ENCODE data around the gene BCOR. TPM values are rescaled to one million over a fixed set of nuclear protein-coding genes. Genes with fewer than 3 reads are reported as not detected.
A peak's percentile ranks its signal among the peaks of the same experiment; 100 is the strongest.

The BCOR gene
- total and polyA plus RNA-seq, 2 of the 4 experiments (the other 2 are of a cell fraction), result 7.5 to 9.0 TPM

DNA sequence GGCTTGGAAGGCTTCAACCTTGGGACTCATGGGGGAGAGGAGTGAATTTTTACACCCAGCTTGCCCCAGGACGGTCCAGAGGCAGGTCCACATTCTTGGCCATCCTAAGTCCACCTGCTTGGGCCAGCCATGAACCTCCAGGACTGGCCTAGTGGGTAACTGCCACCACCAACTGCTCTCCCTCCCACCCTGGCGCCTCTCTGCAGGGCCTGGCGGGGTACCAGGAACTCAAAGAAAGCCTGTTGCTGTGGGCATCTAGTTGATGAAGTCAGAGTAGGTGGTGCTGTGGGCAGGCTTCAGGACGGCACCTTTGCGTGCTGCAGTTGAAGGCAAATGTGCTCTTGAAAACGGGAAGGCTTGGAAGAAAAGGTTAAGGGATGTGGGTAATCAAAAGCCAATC lies 12.0 kb downstream of the BCOR start:
- H3K56ac ChIP-seq (ENCODE audit: extremely low read depth, insufficient read depth, low read length), result no peak overlapping the region
- peak overlapping the region; percentile 41 for H2BK120ac ChIP-seq (ENCODE audit: low read depth, low read length)
- no peak for TF ChIP-seq MXI1 (IDR thresholded peaks at IDR 0.05; ENCODE audit: borderline replicate concordance, low read depth, low read length)
- TF ChIP-seq RFX5 (IDR thresholded peaks at IDR 0.05; ENCODE audit: low read depth, low read length), result no peak
- TF ChIP-seq RCOR1 (IDR thresholded peaks at IDR 0.05; ENCODE audit: insufficient replicate concordance, low read length), result no peak
- H3K4me1 ChIP-seq (ENCODE audit: control insufficient read depth, insufficient read depth, low read length), result peaks cover 26% of the 10 kb centered on the region
- no peak overlapping the region for H2AK5ac ChIP-seq (ENCODE audit: low read depth, low read length)
- 0 out of 2 replicates have a peak, but pooled peaks cover 9% of the 10 kb centered on the region for H3K9me1 ChIP-seq (ENCODE audit: insufficient read depth, low read length)
- peak overlapping the region; percentile 52; the same call in 1 of the 3 replicates for H2BK15ac ChIP-seq (ENCODE audit: low read depth, low read length)
- H2AFZ ChIP-seq (replicated peaks; ENCODE audit: low read length, poor library complexity), result no peak overlapping the region
- H3K14ac ChIP-seq (replicated peaks; ENCODE audit: low read depth, low read length), result no peak overlapping the region
- 20% methylated on average over 1 of the region's 6 CpGs; no CpG with 5 or more reads in 1 of the 2 experiments for WGBS, 2 experiments (ENCODE audit: extremely low coverage in 2 of 2, insufficient read length in 1 of 2)
- BruUV-seq (replicated peaks), result no TSS peak
- ChIA-PET POLR2A (ENCODE audit: unreplicated experiment) (no interaction called here), CTCF (interaction anchor here (1.0 kb wide), 1 partner anchor 271 kb away, joined by 5 read pairs; no protein-coding TSS in a partner anchor)
- no peak for ATAC-seq (ENCODE audit: low read depth)
- peak overlapping the region; percentile 3 for H3K4me2 ChIP-seq (ENCODE audit: low read depth, low read length)
- H2AK9ac ChIP-seq (replicated peaks; ENCODE audit: low read depth, low read length, poor library complexity), result peak overlapping the region; percentile 31
- H3K23ac ChIP-seq (ENCODE audit: low read depth, low read length), result 0 out of 2 replicates have a peak overlapping the region, but pooled peaks have one; percentile 29
- peaks cover 44% of the 10 kb centered on the region for H4K20me1 ChIP-seq (ENCODE audit: insufficient read depth, low read length)
- intact Hi-C loops (cut with micrococcal nuclease), result loop anchor here (5.0 kb wide), 4 partner anchors 73 to 1283 kb away; partner anchors contain the start of gene MID1IP1
- H3K36me3 ChIP-seq (ENCODE audit: control insufficient read depth, insufficient read depth, low read length), result no peaks in the 10 kb centered on the region
- DNase-seq, result no peak
- no peaks in the 10 kb centered on the region for H3K27me3 ChIP-seq (ENCODE audit: control insufficient read depth, insufficient read depth, low read length)
- peak overlapping the region; percentile 63 for H4K91ac ChIP-seq (ENCODE audit: insufficient read depth, low read depth, low read length)
- H3K4me3 ChIP-seq (ENCODE audit: insufficient read depth, low read depth, low read length), result no peak overlapping the region
- in situ Hi-C loops (cut with MboI; ENCODE audit: low sequenced_read_pairs), result loop anchor here (10.0 kb wide), 2 partner anchors 271 to 351 kb away; no protein-coding TSS in a partner anchor
- H3K9ac ChIP-seq (ENCODE audit: low read depth, low read length), result no peak overlapping the region
- no peak overlapping the region; the same call in 1 of the 2 replicates for H2BK20ac ChIP-seq (ENCODE audit: low read depth, low read length)
- H3K9me3 ChIP-seq (ENCODE audit: control insufficient read depth, insufficient read depth, low read length), result no peaks in the 10 kb centered on the region
- no peak overlapping the region for H4K5ac ChIP-seq (ENCODE audit: low read depth, low read length)
- dilution Hi-C loops (cut with HindIII; ENCODE audit: low sequenced_read_pairs, unreplicated experiment), result no loop called here
- H3K18ac ChIP-seq (ENCODE audit: low read depth, low read length), result peak overlapping the region; percentile 26; the same call in 1 of the 2 replicates
- H3K79me1 ChIP-seq (ENCODE audit: low read depth in 1 of 2, low read length in 2 of 2), result peaks cover 13 to 47% of the 10 kb centered on the region in 2 experiments; a peak in 3 of 4 replicates
- peak overlapping the region in 1 of 2 experiments; percentile 13; a peak in 1 of 4 replicates for H4K8ac ChIP-seq (ENCODE audit: low read depth in 2 of 2, low read length in 2 of 2)
- peak overlapping the region; percentile 48 for H2BK5ac ChIP-seq (ENCODE audit: low read depth, low read length, poor library complexity, severe bottlenecking)
- H3K4ac ChIP-seq (ENCODE audit: low read depth, low read length), result peak overlapping the region; percentile 67
- H3K27ac ChIP-seq (ENCODE audit: insufficient read depth, low read length), result peak overlapping the region; percentile 56
